Stimulated activated CD4-positive, alpha-beta T cell treated with anti-CD3 and anti-CD28 coated beads, Interleukin-12 subunit alpha, Interleukin-12 subunit beta, amount 100 ng/mL, for 48 hours (primary cell): Measurements from ENCODE around the gene STK11.

Source experiments
- DNase-seq, 3 donors: peaks; one replicate each; pipeline ENCODE4 v3.0.0-alpha.2; 2020; ENCODE audit warnings: low read depth in 2 of 3, low spot score in 1 of 3

The STK11 gene

GRCh38 chr19:1259876-1260748 is 54.5 kb downstream of the STK11 start:
- no peak for DNase-seq

DNA sequence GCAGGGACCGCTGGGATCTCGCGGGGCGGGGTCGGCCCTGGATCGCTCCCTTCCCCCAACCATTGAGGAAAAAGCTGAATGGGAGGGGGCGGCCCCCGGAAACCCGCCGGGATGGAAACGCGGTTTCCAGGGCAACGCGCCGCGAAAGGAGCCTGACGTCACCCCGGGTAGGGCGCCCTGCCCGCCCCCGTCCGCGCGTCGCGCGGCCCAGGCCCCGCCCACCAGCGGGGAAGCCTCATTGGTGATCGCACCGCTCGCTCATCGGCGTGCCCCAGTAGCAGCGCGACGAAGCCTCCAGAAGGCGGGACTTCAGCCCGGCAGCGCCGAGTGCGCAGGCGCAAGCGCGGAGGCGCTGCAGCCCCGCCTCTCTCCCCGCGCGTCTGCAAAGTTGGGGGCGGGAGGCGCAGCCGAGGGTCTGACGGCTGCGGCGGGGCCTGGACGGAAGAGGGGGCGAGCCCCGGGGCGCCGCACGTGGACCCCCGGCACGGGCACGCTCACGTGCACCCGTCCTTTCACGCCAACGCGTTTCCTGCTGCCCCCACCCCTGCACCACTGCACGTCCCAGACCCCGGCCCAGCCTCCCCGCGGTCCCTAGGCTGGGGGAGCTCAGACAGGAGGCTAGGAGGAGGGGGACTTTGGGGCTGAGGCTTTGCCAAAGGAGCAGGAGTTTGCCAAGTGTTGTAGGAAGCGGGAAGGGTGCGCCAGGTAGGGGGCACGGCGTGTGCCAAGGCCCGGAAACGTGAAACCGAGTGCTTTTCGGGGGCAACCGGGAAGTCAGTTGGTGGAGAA is 55.4 kb downstream of the STK11 start:
- peak; percentile 94 to 97 (median 95) for DNase-seq

- DNase-seq: no peak
Measured at GRCh38 chr19:1261538-1261797, 55.9 kb downstream of the STK11 start.

DNA sequence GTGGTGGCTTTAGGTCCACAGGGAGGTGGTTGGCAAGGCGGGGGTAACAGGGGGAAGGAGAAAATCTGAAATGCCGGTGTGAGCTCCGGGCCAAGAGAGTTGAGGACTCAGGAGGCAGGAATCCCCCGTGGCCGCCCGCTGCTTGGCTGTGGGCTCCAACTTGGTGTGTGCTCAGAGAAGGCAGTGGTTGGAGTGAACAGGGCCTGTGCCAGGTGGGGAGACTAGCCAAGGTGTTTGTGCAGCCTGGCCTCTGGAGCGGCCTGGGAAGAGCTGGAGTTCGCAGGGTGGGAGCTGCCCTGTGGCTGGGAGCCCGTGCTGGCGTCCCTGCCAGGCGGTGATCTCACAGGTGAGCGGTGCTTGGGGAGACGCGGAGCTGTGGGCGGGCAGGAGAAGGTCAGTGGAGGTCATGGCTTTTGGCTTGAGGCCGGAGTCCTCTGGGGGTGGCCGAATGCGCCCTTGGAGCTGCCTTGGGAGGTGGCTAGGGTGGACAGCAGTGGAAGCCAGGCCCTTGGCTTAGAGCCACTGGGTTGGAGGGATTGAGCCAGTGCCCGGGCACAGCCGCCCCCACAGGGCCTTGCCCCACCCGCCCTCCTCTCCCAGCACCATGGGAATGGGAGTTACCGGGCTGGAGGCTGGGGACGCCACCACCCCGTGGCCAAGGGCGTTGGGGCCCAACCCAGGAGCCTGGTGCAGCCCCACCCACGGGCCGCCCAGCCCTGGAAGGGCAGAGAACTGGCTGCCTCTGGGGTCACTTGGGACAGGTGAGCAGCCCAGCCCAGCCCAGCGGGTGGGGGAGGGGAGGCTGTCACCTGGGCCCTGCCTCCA is 56.4 kb downstream of the STK11 start:
- no peak for DNase-seq

- no peak for DNase-seq
Measured at GRCh38 chr19:1262623-1263123, 57.1 kb downstream of the STK11 start.

GRCh38 chr19:1263188-1263587 is 57.6 kb downstream of the STK11 start:
- DNase-seq: no peak

GRCh38 chr19:1264801-1265614 is 59.4 kb downstream of the STK11 start:
- no peak for DNase-seq

- DNase-seq: no peak
Measured at GRCh38 chr19:1265615-1266128, 60.1 kb downstream of the STK11 start.

DNA sequence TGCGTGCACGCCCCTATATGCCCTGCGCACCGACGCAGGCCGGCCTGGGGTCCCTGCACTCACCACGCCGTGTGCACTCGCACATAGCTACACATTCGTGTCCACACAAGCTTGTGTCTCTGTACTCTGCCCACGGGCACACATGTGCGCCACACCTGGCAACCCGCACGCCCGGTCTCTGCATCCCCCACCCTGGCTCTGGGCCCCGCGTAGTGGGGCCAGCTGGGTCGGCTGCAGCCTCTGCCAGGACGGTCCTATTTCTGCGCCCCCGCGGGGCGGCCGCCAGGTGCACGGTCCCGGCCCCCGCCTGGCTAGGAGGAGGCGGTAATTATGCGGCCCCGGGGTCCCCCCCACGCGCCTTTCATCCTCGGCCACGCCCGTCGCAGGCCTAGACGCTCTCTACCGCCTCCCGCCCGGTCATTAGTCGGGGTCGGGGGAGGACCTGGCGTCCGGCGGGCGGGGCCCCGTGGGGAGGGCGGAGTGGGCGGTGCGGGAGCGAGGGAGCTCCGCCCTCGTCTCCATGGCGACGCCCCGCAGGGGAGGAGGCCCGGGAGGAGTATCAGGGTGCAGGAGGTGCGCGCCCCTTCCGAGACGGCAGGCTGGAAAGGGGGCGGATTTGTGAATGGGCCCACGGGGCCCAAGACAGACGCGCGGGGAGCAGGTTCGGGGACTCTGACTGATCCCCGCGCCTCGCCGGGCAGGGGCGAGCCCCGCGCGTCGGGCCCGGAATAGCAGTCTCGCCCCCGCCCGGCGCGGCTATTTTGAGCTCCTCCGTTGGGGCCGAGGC is 60.7 kb downstream of the STK11 start:
- peak in 2 of 3 donors; percentile 65 to 80 for DNase-seq

- DNase-seq: peak in 1 of 3 donors; percentile 62
Measured at GRCh38 chr19:1266916-1267476, 61.4 kb downstream of the STK11 start.

DNA sequence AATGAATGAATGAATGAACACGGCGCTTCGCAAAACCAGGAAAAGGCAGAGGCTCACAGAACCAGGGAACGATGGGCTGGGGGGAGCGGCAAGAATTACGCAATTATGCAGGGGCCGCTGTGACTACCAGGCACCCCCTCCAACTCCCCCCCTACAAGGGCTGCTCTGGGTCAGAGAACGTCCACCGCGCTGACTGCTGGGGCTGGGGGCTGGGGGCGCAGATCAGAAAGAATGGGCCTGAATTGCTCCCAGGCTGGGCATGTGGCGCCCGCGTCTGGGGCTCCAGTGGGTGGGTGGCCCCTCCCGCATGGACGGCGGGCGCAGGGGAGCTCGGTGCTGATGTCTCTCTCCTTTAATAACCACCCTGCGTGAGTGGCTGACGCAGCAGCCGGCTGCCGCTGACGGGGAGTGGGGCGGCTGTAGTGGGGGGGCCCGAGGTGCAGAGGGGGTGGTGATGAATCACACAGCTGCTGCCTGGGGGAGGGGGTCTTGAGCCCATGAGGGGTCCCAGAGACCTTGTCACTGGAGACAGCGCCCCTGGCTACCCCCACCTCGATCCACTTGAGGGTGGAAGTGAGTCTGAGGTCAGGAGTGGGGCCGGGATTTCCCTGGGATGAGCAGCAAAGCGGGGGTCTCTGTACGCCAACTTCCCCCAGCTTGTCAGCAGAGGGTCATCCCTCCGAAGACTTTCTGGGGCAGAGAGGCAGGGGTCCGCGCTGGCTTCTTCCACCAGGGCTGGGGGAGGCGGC is 62.1 kb downstream of the STK11 start:
- DNase-seq: no peak

DNA sequence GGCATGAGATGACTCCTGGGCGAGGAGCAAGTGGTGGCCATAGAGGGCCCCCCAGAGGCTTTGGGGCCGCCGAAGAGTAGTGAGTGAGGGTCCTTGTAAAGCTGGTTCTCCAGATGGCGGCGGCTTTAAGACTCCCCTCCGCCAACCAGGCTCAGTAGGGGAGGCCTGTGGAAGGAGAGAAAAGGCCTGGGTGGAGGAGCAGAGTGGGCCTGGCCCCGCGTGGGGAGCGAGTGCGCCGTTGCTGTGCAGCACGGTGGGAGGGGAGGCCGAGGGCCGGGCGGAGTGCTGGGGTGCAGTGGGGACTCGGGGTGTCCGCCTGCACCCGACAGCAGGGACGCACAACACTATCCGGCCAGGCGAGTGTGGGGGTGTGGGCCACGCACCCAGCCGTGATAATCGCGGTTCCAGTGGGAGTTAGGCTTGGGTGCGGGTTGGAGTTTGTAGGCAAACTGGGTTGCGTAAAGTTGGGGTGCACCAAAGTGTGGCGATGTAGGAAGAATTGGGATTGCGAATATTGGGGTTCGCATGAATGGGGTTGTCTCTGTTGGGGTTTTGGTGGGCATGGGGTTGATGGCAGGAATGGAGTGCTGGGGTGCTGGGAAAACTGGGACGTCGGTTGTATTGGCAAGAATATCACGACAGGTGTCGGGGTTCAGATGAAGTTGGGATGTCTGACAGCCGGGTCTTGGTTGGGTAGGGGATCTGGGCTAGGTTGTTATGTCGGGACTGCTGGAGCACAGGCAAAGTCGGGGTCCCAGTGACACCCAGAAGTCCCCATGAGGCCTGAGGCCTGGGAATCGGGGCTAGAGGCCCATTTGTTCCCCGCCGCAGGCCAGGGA is 62.9 kb downstream of the STK11 start:
- DNase-seq: no peak

- peak; percentile 99 for DNase-seq
Measured at GRCh38 chr19:1269065-1269477, 63.5 kb downstream of the STK11 start, which contains the start of gene CIRBP. TSS of gene CIRBP (plus strand) at chr19:1269332. CDS start at chr19:1270934, 1,602 bp downstream.

DNA sequence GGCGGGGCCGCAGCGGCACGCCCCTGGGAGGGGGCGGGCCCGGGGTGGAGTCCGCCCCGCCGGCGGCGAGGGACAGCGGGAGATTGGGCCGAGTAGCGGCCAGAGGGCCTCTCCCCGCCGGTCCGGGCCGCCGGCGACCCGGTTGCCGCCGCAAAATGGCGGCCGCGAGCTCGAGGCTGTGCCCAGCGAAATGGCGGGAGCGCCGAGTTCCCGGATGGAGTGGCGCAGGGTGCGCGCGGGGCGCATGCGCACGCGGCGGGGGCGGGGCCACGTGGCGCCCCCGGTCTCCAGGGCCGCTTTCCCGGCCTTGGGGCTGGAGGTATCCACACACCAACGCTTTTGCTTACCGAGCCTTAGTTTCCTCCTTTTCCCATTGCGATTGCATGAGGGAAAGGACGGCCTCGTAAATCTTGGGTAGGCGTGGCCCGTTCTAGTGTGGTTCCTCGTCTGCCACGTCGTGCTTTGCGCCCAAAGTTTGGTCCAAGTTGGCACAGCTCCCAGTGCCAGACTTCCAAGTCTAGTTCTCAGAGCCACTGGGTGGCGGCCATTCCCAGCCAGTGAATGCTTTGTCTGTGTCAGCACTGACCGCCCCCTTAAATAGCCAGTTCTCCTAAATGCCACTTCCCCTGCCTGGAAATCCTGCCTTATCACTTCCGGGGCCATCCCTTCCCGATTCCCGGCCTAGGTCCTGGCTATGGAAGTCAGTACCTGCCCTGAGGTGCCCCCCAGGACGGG is 64.1 kb downstream of the STK11 start:
- DNase-seq: peak in 2 of 3 donors; percentile 77 to 81

DNA sequence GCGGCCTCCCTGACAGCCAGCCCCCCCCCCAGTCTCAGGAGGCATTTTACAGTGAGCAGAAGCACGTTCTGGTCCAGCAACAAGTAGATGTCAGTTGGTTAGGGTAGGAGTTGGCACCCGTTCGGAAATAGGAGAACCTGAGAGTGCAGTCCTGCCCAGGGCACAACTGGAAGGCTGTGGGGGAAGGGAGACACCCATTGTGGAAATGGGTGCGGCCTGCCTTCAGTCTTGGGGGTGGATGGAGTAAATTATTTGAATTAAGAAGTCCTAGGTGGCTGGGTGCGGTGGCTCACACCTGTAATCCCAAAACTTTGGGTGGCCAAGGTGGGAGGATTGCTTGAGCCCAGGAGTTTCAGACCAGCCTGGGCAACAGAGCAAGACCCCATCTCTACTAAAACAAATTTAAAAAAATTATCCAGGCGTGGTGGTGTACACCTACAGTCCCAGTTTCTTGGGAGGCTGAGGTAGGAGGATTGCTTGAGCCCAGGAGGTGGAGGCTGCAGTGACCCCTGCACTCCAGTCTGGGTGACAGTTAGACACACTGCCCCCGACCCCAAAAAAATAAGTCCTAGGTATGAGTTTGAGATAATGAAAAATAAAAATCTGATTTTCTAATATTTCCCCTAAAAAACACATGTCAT is 64.8 kb downstream of the STK11 start:
- no peak for DNase-seq

DNA sequence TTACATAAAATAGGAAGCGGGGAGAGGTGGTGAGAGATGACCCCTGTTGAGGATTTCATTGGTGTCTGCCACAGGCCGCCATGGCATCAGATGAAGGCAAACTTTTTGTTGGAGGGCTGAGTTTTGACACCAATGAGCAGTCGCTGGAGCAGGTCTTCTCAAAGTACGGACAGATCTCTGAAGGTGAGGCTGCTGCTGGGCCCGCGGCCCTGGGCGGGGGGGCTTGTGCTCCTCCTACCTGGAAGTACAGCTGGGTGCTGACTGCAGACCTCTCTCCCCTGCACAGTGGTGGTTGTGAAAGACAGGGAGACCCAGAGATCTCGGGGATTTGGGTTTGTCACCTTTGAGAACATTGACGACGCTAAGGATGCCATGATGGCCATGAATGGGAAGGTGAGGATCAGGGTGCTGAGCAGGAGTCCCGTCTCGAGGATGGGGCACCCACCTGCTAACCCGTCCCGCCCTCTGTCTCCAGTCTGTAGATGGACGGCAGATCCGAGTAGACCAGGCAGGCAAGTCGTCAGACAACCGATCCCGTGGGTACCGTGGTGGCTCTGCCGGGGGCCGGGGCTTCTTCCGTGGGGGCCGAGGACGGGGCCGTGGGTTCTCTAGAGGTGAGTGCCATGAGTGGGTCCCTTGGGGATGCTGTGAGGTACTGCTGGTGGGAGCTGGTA is 65.4 kb downstream of the STK11 start:
- DNase-seq: no peak
